GM13977 (cell line): Measurements from ENCODE around the gene RTN1.

ENCODE experiments used
- DNase-seq: peaks from one replicate; pipeline ENCODE4 v3.0.0; 2012; ENCODE audit warnings: low spot score
- in situ Hi-C: fragments of 300-500 bp; cut with MboI; formaldehyde crosslinking; loops from one replicate; pipeline ENCODE4 v1.12.0; 2022; ENCODE audit warnings: low sequenced_read_pairs, low pct_unique_long_range_greater_than_20kb, mixed read lengths, inconsistent platforms; ENCODE audit not compliant: unreplicated experiment
- TF ChIP-seq, protein P1 (sequence below): IDR thresholded peaks from 2 replicates; pipeline ENCODE4 v1.5.1; 2012; ENCODE audit warnings: mild to moderate bottlenecking, control low read depth; ENCODE audit not compliant: insufficient read depth; ENCODE audit errors: extremely low read depth, missing control alignments

RTN1 gene

DNA sequence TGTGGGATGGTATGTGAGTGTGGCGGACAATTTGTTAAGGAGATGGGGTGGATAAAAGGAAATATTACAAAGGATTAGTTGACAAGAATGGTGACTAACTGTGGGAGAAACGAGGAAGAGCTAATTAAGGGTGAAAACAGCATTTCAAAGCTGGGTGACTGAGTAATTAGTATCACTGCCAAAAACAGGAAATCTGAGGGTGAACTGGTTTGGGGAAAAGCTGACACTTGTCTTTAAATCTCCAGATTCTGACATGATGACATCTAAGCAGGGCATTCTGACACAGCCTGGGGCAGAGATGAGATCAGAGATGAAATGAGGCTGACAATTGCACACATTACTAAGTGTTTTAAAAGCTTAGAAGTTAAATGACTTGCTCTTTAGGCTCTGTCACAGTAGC is 251.5 kb downstream of the RTN1 start:
- TF ChIP-seq, protein P1, sequence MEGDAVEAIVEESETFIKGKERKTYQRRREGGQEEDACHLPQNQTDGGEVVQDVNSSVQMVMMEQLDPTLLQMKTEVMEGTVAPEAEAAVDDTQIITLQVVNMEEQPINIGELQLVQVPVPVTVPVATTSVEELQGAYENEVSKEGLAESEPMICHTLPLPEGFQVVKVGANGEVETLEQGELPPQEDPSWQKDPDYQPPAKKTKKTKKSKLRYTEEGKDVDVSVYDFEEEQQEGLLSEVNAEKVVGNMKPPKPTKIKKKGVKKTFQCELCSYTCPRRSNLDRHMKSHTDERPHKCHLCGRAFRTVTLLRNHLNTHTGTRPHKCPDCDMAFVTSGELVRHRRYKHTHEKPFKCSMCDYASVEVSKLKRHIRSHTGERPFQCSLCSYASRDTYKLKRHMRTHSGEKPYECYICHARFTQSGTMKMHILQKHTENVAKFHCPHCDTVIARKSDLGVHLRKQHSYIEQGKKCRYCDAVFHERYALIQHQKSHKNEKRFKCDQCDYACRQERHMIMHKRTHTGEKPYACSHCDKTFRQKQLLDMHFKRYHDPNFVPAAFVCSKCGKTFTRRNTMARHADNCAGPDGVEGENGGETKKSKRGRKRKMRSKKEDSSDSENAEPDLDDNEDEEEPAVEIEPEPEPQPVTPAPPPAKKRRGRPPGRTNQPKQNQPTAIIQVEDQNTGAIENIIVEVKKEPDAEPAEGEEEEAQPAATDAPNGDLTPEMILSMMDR = no peak
- in situ Hi-C loops = no loop called here
- DNase-seq = no peak

DNA sequence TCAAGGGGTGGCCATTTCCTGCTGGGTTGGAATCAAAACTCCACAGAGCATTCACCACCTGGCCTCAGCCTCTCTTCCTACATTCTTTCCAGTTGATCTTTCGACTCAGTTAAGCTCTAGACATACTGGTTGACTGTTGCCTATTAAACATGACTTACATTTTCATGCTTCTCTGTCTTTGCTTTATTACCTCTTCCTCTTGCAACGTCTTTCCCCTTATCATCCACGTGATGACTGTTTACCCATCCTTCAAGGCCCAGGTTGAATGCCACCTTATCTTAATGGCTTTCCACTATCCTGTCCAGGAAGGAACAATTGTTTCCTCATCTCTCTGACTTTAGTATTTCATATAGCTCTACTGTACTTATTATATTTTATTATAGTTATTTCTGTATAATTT is 269.5 kb downstream of the RTN1 start:
- TF ChIP-seq, protein P1 = no peak
- no peak for DNase-seq
- in situ Hi-C loops = no loop called here

DNA sequence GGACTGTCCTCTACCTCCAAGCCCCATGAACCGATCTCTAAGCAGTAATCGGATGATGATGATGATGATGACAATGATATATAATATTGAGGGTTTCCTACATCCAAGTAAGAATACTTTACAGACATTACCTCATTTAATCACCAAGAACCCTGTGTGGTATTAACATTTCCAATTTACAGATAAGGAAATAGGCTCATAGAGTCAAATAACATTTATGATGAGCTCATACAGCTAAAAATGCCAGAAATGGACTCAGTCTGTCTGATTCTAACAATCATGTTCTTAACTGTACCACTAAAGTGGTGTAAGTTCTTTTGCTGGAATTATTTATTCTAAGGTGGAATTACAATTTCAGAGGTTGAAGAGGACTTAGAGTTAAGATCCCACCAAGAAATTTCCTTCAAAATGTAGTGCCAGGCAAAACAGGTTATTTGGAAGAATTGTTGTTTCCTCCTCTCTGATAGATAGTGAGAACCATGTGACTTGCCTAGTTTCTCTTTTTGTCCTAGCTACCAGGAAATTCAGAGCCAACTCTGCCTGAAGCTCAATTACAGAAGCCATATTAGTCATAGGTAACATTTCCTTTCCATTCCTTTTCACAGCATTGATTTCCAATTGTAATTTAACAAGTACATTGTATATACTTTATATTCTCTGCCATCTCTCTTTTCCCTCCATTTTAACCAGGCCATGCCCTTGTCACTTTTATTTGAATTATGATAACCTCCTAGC is 270.2 kb downstream of the RTN1 start:
- in situ Hi-C loops = no loop called here
- TF ChIP-seq, protein P1 = no peak
- no peak for DNase-seq

DNA sequence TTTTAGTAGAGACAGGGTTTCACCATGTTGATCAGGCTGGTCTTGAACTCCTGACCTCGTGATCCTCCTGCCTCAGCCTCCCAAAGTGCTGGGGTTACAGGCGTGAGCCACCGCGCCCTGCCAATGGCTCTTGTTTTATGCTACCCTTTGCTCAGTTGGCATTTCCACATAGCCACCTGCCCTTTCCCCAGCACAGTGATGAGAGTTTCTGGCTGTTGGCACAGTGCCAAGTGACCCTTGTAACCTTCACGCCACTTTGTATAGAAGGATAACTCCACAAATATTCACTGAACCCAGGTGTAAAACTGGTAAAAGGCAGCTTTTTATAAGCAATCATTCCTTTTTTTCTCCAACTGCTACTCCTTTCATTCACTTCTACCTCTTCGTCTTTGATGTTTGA is 275.5 kb downstream of the RTN1 start:
- DNase-seq = no peak
- TF ChIP-seq, protein P1 = no peak
- in situ Hi-C loops = no loop called here

DNA sequence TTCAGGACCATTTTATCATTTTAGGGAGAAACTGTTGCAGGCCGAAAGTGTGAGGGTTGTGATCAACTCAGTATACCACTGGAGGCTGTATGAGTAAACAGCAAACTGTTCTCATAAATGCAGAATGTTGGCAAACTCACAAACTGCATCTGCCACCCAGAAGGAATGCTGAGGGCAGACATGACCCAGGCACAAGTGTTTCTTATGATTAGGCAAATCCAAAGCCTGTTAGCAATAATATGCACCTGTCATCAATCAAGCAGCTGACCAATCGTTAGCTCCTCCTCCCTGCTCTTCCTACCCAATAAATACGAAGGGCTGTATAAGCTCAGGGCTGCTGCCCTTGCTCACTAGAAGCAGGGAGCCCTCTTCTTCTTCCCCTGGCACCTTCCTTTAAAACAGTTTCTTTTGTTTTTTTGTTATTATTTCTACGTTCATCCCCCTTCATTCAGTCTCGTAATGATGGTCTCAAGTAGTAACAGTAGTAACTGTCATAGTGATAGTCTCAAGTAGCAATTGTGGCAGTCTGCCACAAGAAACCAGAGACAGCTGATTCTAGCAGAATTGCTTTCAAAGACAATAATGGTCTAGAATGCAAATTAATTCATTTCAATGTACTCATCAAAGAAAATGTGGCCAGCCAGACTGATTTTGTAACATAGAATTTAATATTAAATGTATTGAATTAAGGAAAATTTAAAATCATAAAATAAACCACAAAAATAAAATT is 278.8 kb downstream of the RTN1 start:
- DNase-seq = no peak
- in situ Hi-C loops = no loop called here
- TF ChIP-seq, protein P1 = no peak

DNA sequence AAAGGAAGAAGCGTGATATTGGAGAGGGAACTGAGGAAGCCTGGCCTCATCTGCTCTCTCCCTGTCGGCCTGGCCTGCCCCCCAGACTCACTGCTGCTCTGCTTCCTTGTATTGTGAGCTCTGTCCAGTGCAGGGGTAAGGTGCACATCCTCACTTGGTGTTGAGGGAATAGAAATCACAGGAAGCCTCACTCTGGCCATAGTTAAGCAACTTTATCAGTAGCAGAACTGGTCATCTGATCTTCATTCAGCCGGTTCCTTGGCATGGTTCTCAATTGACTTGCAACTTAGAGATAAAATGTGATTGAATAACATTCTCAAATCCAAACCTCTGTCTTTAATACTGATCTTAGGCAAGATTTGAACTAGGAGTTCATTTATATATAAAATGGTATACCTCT is 282.5 kb downstream of the RTN1 start:
- in situ Hi-C loops = no loop called here
- no peak for DNase-seq
- TF ChIP-seq, protein P1 = no peak
